Testis (tissue), 2 donors: ENCODE data around the gene LCOR.

Experiments used
- POLR2A ChIP-seq: fragments of 450-650 bp; IDR thresholded peaks from one replicate; pipeline ENCODE4 v1.6.1; 2017; ENCODE audit warnings: antibody characterized with exemption, mild to moderate bottlenecking, moderate library complexity
- TF ChIP-seq, protein P1 (sequence below), 3 experiments: fragments of 450-650 bp in 2 of 3; fragments of 200-600 bp in 1 of 3; sonication (generic) in 1 of 3; IDR thresholded peaks; one replicate each; pipeline ENCODE4 v1.5.1; 2016 to 2019; ENCODE audit warnings: antibody characterized with exemption in 3 of 3, mild to moderate bottlenecking in 2 of 3, moderate library complexity in 1 of 3

GRCh38 chr10:96949039-96949683 lies 117.1 kb downstream of the LCOR start:
- TF ChIP-seq, protein P1, sequence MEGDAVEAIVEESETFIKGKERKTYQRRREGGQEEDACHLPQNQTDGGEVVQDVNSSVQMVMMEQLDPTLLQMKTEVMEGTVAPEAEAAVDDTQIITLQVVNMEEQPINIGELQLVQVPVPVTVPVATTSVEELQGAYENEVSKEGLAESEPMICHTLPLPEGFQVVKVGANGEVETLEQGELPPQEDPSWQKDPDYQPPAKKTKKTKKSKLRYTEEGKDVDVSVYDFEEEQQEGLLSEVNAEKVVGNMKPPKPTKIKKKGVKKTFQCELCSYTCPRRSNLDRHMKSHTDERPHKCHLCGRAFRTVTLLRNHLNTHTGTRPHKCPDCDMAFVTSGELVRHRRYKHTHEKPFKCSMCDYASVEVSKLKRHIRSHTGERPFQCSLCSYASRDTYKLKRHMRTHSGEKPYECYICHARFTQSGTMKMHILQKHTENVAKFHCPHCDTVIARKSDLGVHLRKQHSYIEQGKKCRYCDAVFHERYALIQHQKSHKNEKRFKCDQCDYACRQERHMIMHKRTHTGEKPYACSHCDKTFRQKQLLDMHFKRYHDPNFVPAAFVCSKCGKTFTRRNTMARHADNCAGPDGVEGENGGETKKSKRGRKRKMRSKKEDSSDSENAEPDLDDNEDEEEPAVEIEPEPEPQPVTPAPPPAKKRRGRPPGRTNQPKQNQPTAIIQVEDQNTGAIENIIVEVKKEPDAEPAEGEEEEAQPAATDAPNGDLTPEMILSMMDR (IDR thresholded peaks at IDR 0.05), result no peak
- TF ChIP-seq POLR2A, result no peak
